HG03135 (cell line): ENCODE data around the gene DENND4A.
A peak's percentile ranks its signal among the peaks of the same experiment; 100 is the strongest.
"Not testable (repeated sequence)": the region's sequence is repeated elsewhere in the genome, so short reads cannot be mapped to it uniquely, and the experiment has no call there.

Experiments used
- ATAC-seq: cut with Tn5 transposase; IDR thresholded peaks from one replicate; pipeline ENCODE4 v1.9.1; 2021; ENCODE audit warnings: mild to moderate bottlenecking, moderate library complexity; ENCODE audit not compliant: unreplicated experiment

DENND4A gene

DNA sequence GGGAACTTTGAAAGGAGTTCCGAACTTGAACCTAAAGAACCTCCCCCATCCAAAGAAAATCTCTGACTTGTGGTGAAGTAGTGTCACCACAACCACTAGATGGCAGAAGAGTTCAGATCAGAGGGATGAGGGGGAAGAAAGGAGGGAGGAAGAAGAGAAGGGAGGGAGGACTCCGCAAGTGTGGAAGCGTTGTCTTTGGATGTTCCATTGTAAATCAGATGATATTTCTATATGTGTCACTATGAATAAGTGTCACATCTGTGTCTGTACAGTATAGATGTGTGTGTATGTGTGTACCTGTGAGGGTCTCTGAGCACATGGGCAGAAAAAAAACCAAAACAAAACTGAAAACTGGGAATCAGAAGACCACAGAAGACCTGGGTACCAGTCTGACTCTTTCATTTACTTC, 153.4 kb downstream of the DENND4A start:
- no peak for ATAC-seq

- no peak for ATAC-seq
Observed at GRCh38 chr15:65638109-65638508, 154.0 kb downstream of the DENND4A start.

GRCh38 chr15:65634356-65634755, 157.7 kb downstream of the DENND4A start:
- no peak for ATAC-seq

GRCh38 chr15:65633752-65634151, 158.3 kb downstream of the DENND4A start:
- ATAC-seq, result no peak

- ATAC-seq, result no peak
Observed at GRCh38 chr15:65632780-65633375, 159.2 kb downstream of the DENND4A start.

- ATAC-seq, result no peak
Observed at GRCh38 chr15:65631503-65631902, 160.6 kb downstream of the DENND4A start.

- no peak for ATAC-seq
Observed at GRCh38 chr15:65630760-65631159, 161.3 kb downstream of the DENND4A start.

DNA sequence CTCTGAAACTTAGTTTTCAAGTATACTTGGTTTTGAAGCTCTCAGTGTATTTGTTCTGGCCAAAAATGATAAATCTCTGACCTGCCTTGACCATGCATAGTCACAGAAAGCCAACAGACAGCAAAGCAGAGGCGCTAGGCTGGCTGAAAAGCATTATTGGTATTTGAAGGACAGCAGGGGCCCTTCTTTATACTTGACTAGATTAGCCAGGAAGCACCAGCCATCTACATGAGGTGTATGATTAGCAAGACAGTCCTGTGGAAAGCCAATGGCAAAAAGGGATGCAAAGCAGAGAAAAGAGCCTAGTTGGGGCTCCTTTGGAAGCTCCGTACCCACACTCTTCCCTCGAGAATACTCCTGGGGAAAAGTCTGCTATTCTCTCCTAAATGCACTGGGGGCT, 162.5 kb downstream of the DENND4A start:
- ATAC-seq, result no peak

DNA sequence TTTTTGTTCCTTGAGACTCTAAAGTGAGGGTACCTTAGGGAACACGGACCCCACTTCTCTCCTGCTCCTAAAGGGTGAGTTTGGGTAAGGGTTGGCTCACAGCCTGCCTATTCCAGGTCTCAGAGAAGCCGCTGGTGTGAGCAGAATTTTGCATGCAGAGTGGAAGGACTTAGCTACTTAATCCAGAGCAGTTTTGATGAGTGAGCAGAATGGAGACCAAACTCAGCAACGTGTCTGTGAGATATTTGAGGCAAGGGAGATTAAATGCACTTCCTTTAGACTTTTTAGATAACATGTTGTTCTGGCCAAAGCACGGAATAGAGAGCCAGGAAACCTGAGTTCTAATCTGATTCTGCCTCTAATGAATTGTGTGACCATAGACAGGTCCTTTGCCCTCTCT, 165.2 kb downstream of the DENND4A start:
- ATAC-seq, result no peak

GRCh38 chr15:65623103-65623502, 169.0 kb downstream of the DENND4A start:
- ATAC-seq, result no peak

GRCh38 chr15:65621638-65622037, 170.5 kb downstream of the DENND4A start, which contains the start of gene SLC24A1:
SLC24A1 (plus strand) TSS chr15:65621938; CDS start chr15:65624081, 2,143 bp downstream.
- no peak for ATAC-seq

- no peak for ATAC-seq
Observed at GRCh38 chr15:65620833-65621232, 171.3 kb downstream of the DENND4A start.

- no peak for ATAC-seq
Observed at GRCh38 chr15:65619626-65620290, 172.3 kb downstream of the DENND4A start.

GRCh38 chr15:65618560-65619109, 173.5 kb downstream of the DENND4A start:
- ATAC-seq, result no peak

DNA sequence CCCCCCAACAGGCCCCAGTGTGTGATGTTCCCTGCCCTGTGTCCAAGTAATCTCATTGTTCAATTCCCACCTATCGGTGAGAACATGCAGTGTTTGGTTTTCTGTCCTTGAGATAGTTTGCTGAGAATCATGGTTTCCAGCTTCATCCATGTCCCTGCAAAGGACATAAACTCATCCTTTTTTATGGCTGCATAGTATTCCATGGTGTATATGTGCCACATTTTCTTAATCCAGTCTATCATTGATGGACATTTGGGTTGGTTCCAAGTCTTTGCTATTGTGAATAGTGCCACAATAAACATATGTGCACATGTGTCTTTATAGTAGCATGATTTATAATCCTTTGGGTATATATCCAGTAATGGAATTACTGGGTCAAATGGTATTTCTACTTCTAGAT, 176.2 kb downstream of the DENND4A start:
- not testable (repeated sequence) for ATAC-seq

- ATAC-seq, result no peak
Observed at GRCh38 chr15:65612949-65613744, 178.9 kb downstream of the DENND4A start.

DNA sequence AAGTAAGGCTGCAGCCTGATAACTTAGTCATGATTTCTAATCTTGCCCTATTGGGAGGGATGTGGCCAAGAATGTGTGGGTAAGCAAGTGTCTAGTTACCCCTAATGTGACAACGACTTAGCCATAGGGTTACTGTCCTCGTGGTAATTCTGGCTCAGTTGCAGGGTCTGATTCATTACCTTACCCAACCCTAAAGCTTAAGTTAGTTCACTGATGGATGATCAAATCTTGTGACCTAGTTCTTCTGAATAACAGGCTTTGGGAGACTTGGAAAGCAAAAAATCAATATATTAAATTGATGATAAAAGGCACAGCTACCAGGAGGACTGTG, 179.5 kb downstream of the DENND4A start:
- ATAC-seq, result no peak

DNA sequence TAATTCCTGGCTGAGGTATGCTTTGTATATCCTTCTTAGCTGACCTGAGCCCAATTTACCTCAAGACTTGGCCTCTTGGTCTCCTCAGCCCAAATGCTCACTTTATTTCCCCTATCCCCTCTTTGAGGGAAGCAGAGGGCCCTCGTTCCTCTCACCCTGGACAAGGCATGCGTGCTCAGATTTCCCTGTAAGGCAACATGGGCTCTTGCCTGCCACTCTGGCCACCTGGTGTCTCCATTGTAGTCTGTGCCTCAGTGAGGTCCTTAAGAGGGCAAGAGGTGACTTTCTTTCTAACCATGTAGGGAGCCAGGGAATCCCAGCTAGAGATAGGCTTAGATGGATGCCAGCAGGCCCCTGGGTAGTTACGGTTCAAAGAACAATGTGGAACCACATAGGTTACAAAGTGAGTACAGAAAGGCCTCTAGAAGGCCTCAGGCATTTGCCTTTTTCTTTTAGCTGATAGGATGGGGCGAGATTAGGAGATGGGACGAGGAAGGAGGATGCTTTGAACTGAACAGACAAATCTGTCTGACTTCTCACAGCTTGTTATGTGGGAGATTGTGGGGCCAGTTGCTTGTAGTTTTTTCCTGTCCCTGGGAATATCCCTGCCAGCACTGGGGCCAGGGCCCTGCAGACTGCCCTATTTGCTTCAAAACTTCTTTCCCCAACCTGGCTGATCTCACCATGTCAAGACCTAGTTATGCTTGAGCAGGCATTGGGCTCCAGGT, 180.0 kb downstream of the DENND4A start:
- no peak for ATAC-seq

DNA sequence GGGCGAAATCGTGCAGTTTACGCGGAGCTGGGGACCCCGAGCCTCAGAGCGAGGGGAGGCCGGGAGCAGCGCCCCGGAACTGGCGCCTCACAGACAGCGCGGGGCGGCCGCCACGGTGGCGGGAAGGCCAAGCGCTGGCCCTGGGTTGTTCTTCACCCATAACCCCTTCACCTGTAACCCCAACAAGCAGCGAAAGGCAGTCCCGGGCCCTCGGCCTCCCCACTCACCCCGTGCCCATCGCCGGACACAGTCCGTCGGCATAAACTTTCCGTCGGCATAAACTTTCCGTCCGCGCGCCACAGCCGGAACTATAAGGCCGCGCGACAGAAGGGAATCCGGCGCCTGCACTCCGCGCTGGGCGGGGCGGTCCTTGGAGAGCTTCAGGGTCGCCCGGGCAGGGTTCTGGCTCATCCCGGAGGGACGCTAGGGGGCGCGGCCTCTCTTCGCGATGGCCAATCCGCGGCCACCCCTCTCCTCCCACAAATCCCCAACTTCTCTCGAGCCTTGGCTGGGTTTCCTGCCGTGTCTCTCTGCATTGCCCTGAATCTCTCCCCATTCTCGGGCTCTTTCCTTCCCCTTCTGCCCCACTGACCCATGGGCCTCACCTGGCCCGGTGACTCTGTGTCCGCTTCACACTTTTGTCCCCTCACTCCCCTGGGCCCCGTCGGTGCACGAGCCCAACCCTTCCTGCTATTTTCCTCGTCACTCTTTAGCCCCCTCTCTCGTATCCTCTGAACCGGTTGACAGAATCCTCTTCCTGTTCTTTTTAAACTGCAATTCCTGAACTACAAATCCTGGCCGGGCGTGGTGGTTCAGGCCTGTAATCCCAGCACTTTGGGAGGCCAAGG, 181.0 kb downstream of the DENND4A start, which contains the start of gene INTS14:
TSS of gene INTS14 (minus strand) at position 261 of the 848 bp plus-strand sequence. CDS start 3,751 bp downstream, outside the sequence.
- peak; percentile 95 for ATAC-seq
